Transverse colon (tissue), 4 donors: ENCODE measurements around the gene PACS2. TPM values are rescaled to one million over a fixed set of nuclear protein-coding genes. Genes with fewer than 3 reads are reported as not detected.

Source experiments
- DNase-seq: peaks from one replicate; pipeline ENCODE4 v3.0.0-alpha.2; 2019
- H3K27ac ChIP-seq, 4 donors: fragments of 200-600 bp; sonication (generic); 2 replicates each; pipeline ENCODE4 v1.5.1; 2016 to 2018; ENCODE audit warnings: inconsistent platforms in 4 of 4
- H3K27me3 ChIP-seq: fragments of 200-600 bp; sonication (generic); 2 replicates; pipeline ENCODE4 v1.5.1; 2017; ENCODE audit warnings: inconsistent platforms
- H3K36me3 ChIP-seq, 4 donors: fragments of 200-600 bp; sonication (generic); 2 replicates each; pipeline ENCODE4 v1.5.1; 2017 to 2019; ENCODE audit warnings: inconsistent platforms in 4 of 4
- H3K4me1 ChIP-seq, 4 donors: fragments of 200-600 bp; sonication (generic); 2 replicates each; pipeline ENCODE4 v1.5.1; 2017 to 2020; ENCODE audit warnings: inconsistent platforms in 4 of 4
- H3K4me3 ChIP-seq, 4 donors: fragments of 200-600 bp; sonication (generic); 1 replicate in 1 of 4; 2 replicates in 3 of 4; pipeline versions ENCODE4 v1.5.1 to v1.6.1; 2017 to 2019; ENCODE audit warnings: inconsistent platforms in 4 of 4
- H3K9me3 ChIP-seq, 2 donors: fragments of 200-600 bp; sonication (generic); 2 replicates each; pipeline ENCODE4 v1.5.1; 2017 to 2019; ENCODE audit warnings: inconsistent platforms in 2 of 2
- CTCF ChIP-seq, 5 experiments: fragments of 200-600 bp in 3 of 5; fragments of 450-650 bp in 2 of 5; sonication (generic) in 3 of 5; IDR thresholded peaks; 1 replicate in 2 of 5; 2 replicates in 3 of 5; pipeline ENCODE4 v1.5.1; 2016 to 2017; ENCODE audit warnings: antibody characterized with exemption in 5 of 5, inconsistent platforms in 3 of 5, mild to moderate bottlenecking in 2 of 5, moderate library complexity in 1 of 5
- EP300 ChIP-seq: sonication (generic); formaldehyde crosslinking; IDR thresholded peaks from one replicate; pipeline ENCODE4 v1.6.1; 2017; ENCODE audit warnings: antibody characterized with exemption, low read depth
- POLR2A ChIP-seq: fragments of 450-650 bp; IDR thresholded peaks from one replicate; pipeline ENCODE4 v1.6.1; 2016; ENCODE audit warnings: antibody characterized with exemption, mild to moderate bottlenecking, moderate library complexity
- POLR2AphosphoS5 ChIP-seq, 3 donors: sonication (generic); formaldehyde crosslinking; IDR thresholded peaks; one replicate each; pipeline ENCODE4 v1.6.1; 2016; ENCODE audit warnings: antibody characterized with exemption in 3 of 3
- WGBS, 2 donors: methylation state at CpG; one replicate each; pipeline ENCODE4 v1.1.5; 2018; ENCODE audit warnings: low coverage in 1 of 2; 5-methylcytosine and 5-hydroxymethylcytosine counted together
- in situ Hi-C, 4 donors: fragments of 200-750 bp; cut with MboI; loops; one replicate each; pipeline versions ENCODE4 v1.15.0 to v1.15.1; 2017; ENCODE audit warnings: low sequenced_read_pairs in 3 of 4, low pct_ligation_motif_present in 1 of 4, low pct_unique_long_range_greater_than_20kb in 1 of 4
- intact Hi-C: fragments of 100-400 bp; cut with DNase I; formaldehyde crosslinking; loops from one replicate; pipeline ENCODE4 v1.15.1; 2023; ENCODE audit warnings: low total_unique reads
- total RNA-seq, 4 donors: library from RNA; depleted of rRNA; stranded (reverse); fragments of >200 nt; gene quantifications; one replicate each; pipeline ENCODE4 v1.1.0, GENCODE V29; 2016

Gene PACS2
- total RNA-seq, 4 donors from 2014 or later: 63.0 to 249 (median 135) TPM

GRCh38 chr14:105368426-105368825, 53.9 kb downstream of the PACS2 start:
- Histone ChIP-seq H3K4me3 (no peak overlapping the region), H3K27me3 (no peaks in the 10 kb centered on the region), H3K4me1 (peaks cover 0 to 6% (median 3%) of the 10 kb centered on the region in 4 donors), H3K36me3 (no peaks in the 10 kb centered on the region), H3K9me3 (no peaks in the 10 kb centered on the region), H3K27ac (no peak overlapping the region)
- no peak for TF ChIP-seq POLR2AphosphoS5 (IDR thresholded peaks at IDR 0.05)
- no peak for TF ChIP-seq EP300
- TF ChIP-seq POLR2A: no peak
- TF ChIP-seq CTCF (IDR thresholded peaks at IDR 0.05): no peak
- in situ Hi-C loops: no loop called here
- 92% methylated on average over 20 of the region's 20 CpGs; no CpG with 5 or more reads in 1 of the 2 donors for WGBS, 2 donors
- intact Hi-C loops: no loop called here
- no peak for DNase-seq

DNA sequence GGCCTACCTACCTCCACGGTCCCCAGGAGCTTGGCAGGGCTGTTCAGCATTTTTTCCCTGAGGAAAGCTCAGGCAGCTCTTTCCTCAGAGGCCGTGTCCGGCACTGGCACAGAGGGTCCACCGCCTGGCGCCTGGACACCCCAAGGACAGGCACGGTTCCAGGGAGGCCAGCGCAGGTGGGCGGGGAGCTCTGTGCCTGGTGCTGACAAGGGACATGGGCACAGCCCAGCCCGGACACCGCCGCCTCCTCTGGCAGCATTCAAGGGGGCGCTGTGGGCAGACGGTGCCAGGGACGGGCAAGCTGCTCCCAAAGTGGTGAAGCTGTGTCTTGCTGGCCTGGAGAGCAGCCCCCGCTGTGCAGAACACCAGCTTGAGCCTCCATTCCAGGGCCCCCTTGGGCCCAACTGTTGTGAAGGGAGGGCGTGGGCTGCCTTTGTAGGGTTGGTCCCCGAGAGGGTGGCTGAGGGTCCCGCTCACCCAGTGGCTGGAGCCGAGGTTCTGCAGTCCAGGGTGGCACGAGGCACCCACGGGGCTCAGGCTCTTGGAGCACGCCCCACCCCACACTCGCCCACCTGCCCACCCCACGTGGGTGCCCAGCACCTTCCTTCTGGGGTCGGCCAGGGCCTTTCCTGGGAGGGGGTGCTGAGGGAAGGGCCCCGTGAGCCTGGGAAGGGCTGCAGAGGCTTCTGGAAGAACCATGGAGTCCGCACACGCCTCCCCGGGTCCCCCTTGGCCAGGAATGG, 54.5 kb downstream of the PACS2 start:
- intact Hi-C loops: no loop called here
- DNase-seq: no peak
- Histone ChIP-seq H3K4me3 (no peak overlapping the region), H3K36me3 (no peaks in the 10 kb centered on the region), H3K9me3 (no peaks in the 10 kb centered on the region), H3K27me3 (no peaks in the 10 kb centered on the region), H3K4me1 (peaks cover 0 to 6% (median 3%) of the 10 kb centered on the region in 4 donors), H3K27ac (no peak overlapping the region)
- TF ChIP-seq POLR2AphosphoS5 (IDR thresholded peaks at IDR 0.05) (no peak), POLR2A (no peak), CTCF (IDR thresholded peaks at IDR 0.05) (no peak), EP300 (no peak)
- 93% methylated on average over 29 of the region's 29 CpGs; no CpG with 5 or more reads in 1 of the 2 donors for WGBS, 2 donors
- in situ Hi-C loops: no loop called here

DNA sequence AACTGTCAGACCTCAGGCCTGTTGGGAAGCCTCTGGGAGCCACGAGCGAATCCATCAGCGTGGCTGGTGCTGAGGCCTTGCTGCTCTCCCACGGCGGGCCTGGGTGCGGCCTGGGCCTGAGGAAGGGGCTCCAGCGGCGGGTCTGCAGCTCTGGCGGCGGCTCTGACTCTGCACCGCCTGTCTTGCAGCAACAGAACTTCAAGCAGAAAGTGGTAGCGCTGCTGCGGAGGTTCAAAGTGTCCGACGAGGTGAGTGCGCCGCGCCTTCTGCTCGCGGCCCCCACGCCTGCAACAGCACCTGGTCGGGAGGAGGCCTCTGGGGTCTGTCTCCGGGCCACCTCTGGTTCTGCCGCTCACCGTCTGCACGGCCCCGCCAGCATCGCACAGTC, 55.1 kb downstream of the PACS2 start:
- intact Hi-C loops (loop anchor here (2.0 to 10.0 kb wide), 4 partner anchors 75 to 155 kb away; partner anchors contain the start of genes TEDC1 and TMEM121), in situ Hi-C loops (loop anchor here in 2 of 4 donors (10.0 kb wide), 1 partner anchor 145 kb away; no protein-coding TSS in a partner anchor)
- DNase-seq: no peak
- WGBS, 2 donors: 94% methylated on average over 25 of the region's 28 CpGs; no CpG with 5 or more reads in 1 of the 2 donors
- H3K4me3 ChIP-seq: no peak overlapping the region
- H3K27ac ChIP-seq: no peak overlapping the region
- no peaks in the 10 kb centered on the region for H3K36me3 ChIP-seq
- H3K9me3 ChIP-seq: no peaks in the 10 kb centered on the region
- H3K27me3 ChIP-seq: no peaks in the 10 kb centered on the region
- TF ChIP-seq POLR2A (no peak), POLR2AphosphoS5 (IDR thresholded peaks at IDR 0.05) (no peak), CTCF (IDR thresholded peaks at IDR 0.05) (no peak), EP300 (no peak)
- peaks cover 0 to 5% (median 2%) of the 10 kb centered on the region in 4 donors for H3K4me1 ChIP-seq

DNA sequence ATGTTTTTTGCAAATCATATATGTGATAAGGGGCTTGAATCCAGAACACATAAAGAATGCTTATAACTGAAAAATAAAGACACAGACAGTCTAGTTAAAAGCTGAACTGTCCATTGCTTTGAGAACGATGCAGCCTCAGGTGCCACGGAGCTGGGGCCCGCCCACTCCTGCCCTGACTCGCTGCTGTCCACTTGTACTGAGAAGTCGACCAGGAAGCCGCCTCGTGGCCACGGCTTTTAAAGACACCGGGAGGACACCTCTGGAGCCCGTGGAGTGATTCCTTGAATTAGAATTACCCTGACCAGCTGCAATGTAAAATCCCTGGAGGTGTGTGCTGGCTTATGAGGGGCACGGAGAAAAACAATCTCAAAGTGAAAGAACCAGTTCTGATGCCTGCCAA, 59.8 kb downstream of the PACS2 start:
- WGBS, 2 donors: 85 to 90% methylated on average over 8 to 11 of the region's 11 CpGs
- Histone ChIP-seq H3K4me1 (no peaks in the 10 kb centered on the region), H3K36me3 (no peaks in the 10 kb centered on the region), H3K4me3 (no peak overlapping the region), H3K27me3 (no peaks in the 10 kb centered on the region), H3K27ac (no peak overlapping the region), H3K9me3 (no peaks in the 10 kb centered on the region)
- in situ Hi-C loops: loop anchor here in 2 of 4 donors (10.0 kb wide), 1 partner anchor 140 kb away; no protein-coding TSS in a partner anchor
- TF ChIP-seq EP300: no peak
- no peak for TF ChIP-seq POLR2AphosphoS5 (IDR thresholded peaks at IDR 0.05)
- TF ChIP-seq POLR2A: no peak
- no peak for TF ChIP-seq CTCF (IDR thresholded peaks at IDR 0.05)
- intact Hi-C loops: loop anchor here (10.0 kb wide), 2 partner anchors 70 to 150 kb away; partner anchors contain the start of gene TMEM121
- no peak for DNase-seq
